ENCODE data around the gene S100A4.
"Not testable (repeated sequence)": the region's sequence is repeated elsewhere in the genome, so short reads cannot be mapped to it uniquely, and the experiment has no call there.

The S100A4 gene

GRCh38 chr1:153527023-153527682 is 18.5 kb downstream of the S100A4 start:
- no peak for DNase-seq (ENCODE audit: low read depth)
- no peak for TF ChIP-seq CTCF (conservative IDR thresholded peaks at IDR 0.05; ENCODE audit: low read length)
- H3K4me3 ChIP-seq (ENCODE audit: low read length) = no peak overlapping the region

- H3K4me3 ChIP-seq (ENCODE audit: low read length) = no peak overlapping the region
- DNase-seq (ENCODE audit: low read depth) = no peak
- TF ChIP-seq CTCF (conservative IDR thresholded peaks at IDR 0.05; ENCODE audit: low read length) = no peak
These were observed 19.5 kb downstream of the S100A4 start for GRCh38 chr1:153526132-153526543.

GRCh38 chr1:153525088-153525728 is 20.4 kb downstream of the S100A4 start:
- no peak for TF ChIP-seq CTCF (conservative IDR thresholded peaks at IDR 0.05; ENCODE audit: low read length)
- no peak for DNase-seq (ENCODE audit: low read depth)
- no peak overlapping the region for H3K4me3 ChIP-seq (ENCODE audit: low read length)

GRCh38 chr1:153522353-153523048 is 23.1 kb downstream of the S100A4 start:
- not testable (repeated sequence) for DNase-seq (ENCODE audit: low read depth); H3K4me3 ChIP-seq (ENCODE audit: low read length)

- not testable (repeated sequence) for H3K4me3 ChIP-seq (ENCODE audit: low read length); DNase-seq (ENCODE audit: low read depth)
These were observed 23.8 kb downstream of the S100A4 start for GRCh38 chr1:153521808-153522207.

- DNase-seq (ENCODE audit: low read depth) = no peak
- no peak for TF ChIP-seq CTCF (conservative IDR thresholded peaks at IDR 0.05; ENCODE audit: low read length)
- H3K4me3 ChIP-seq (ENCODE audit: low read length) = no peak overlapping the region
These were observed 24.7 kb downstream of the S100A4 start for GRCh38 chr1:153520818-153521476.

GRCh38 chr1:153520137-153520691 is 25.4 kb downstream of the S100A4 start:
- H3K4me3 ChIP-seq (ENCODE audit: low read length); DNase-seq (ENCODE audit: low read depth): not testable (repeated sequence)

GRCh38 chr1:153519242-153519641 is 26.4 kb downstream of the S100A4 start:
- H3K4me3 ChIP-seq (ENCODE audit: low read length) = no peak overlapping the region
- no peak for DNase-seq (ENCODE audit: low read depth)
- no peak for TF ChIP-seq CTCF (conservative IDR thresholded peaks at IDR 0.05; ENCODE audit: low read length)
